HEK293 (cell line): ENCODE measurements around the gene MACO1.

Experiments
- CTCF ChIP-seq: fragments of 450-650 bp; formaldehyde crosslinking; IDR thresholded peaks from 2 replicates; pipeline ENCODE4 v1.5.1; 2016; ENCODE audit warnings: missing biosample characterization, missing genetic modification characterization
- ZNF2 ChIP-seq: fragments of 450-650 bp; formaldehyde crosslinking; IDR thresholded peaks from 2 replicates; pipeline ENCODE4 v1.5.1; 2016; ENCODE audit warnings: missing biosample characterization, missing genetic modification characterization
- ZNF202 ChIP-seq: fragments of 450-650 bp; formaldehyde crosslinking; IDR thresholded peaks from 2 replicates; pipeline ENCODE4 v1.5.1; 2016; ENCODE audit warnings: missing biosample characterization, missing genetic modification characterization, borderline replicate concordance
- ZNF274 ChIP-seq, 2 experiments: fragments of 200-500 bp in 1 of 2; fragments of 450-650 bp in 1 of 2; sonication (Bioruptor generic) in 1 of 2; formaldehyde crosslinking in 1 of 2; IDR thresholded peaks; 2 replicates each; pipeline versions ENCODE4 v1.5.1 to v1.6.1; 2014 to 2016; ENCODE audit warnings: borderline replicate concordance in 1 of 2, inconsistent platforms in 1 of 2, low read length in 1 of 2, missing biosample characterization in 1 of 2, missing genetic modification characterization in 1 of 2
- ZNF341 ChIP-seq: fragments of 450-650 bp; formaldehyde crosslinking; IDR thresholded peaks from 2 replicates; pipeline ENCODE4; 2016; ENCODE audit warnings: low read depth, missing biosample characterization, missing genetic modification characterization
- ZNF423 ChIP-seq: fragments of 450-650 bp; formaldehyde crosslinking; IDR thresholded peaks from 2 replicates; pipeline ENCODE4 v1.5.1; 2016; ENCODE audit warnings: missing biosample characterization, missing genetic modification characterization
- ZNF513 ChIP-seq: fragments of 450-650 bp; IDR thresholded peaks from 2 replicates; pipeline ENCODE4 v1.5.1; 2018; ENCODE audit warnings: missing biosample characterization, missing genetic modification characterization
- ZNF830 ChIP-seq: fragments of 450-650 bp; IDR thresholded peaks from 2 replicates; pipeline ENCODE4 v1.5.0; 2018; ENCODE audit warnings: missing biosample characterization, missing genetic modification characterization, low read depth, mild to moderate bottlenecking, moderate library complexity

- no peak for TF ChIP-seq ZNF513
- no peak for TF ChIP-seq ZNF341 (tag by site-specific recombination)
- TF ChIP-seq ZNF2 (tag by site-specific recombination), result no peak
- no peak for TF ChIP-seq ZNF274 (IDR thresholded peaks at IDR 0.05; ENCODE audit: low read length)
- no peak for TF ChIP-seq ZNF274 (tag by site-specific recombination; IDR thresholded peaks at IDR 0.05; ENCODE audit: borderline replicate concordance)
- no peak for TF ChIP-seq CTCF (tag by site-specific recombination)
- TF ChIP-seq ZNF423 (tag by site-specific recombination), result no peak
- no peak for TF ChIP-seq ZNF202 (tag by site-specific recombination)
- TF ChIP-seq ZNF830 (tag by site-specific recombination), result no peak
These were observed 28.0 kb downstream of the MACO1 start for GRCh38 chr1:25458541-25459298.
